NCI-H1417 treated with DMSO at 0.1 percent for 48 hours (cell line): ENCODE results near the gene PRKCA.
"Not testable (repeated sequence)": the region's sequence is repeated elsewhere in the genome, so short reads cannot be mapped to it uniquely, and the experiment has no call there.

ENCODE experiments used
- DNase-seq: peaks from one replicate; lab custom pipeline; 2025; lab: John Stamatoyannopoulos, UW

PRKCA gene

DNA sequence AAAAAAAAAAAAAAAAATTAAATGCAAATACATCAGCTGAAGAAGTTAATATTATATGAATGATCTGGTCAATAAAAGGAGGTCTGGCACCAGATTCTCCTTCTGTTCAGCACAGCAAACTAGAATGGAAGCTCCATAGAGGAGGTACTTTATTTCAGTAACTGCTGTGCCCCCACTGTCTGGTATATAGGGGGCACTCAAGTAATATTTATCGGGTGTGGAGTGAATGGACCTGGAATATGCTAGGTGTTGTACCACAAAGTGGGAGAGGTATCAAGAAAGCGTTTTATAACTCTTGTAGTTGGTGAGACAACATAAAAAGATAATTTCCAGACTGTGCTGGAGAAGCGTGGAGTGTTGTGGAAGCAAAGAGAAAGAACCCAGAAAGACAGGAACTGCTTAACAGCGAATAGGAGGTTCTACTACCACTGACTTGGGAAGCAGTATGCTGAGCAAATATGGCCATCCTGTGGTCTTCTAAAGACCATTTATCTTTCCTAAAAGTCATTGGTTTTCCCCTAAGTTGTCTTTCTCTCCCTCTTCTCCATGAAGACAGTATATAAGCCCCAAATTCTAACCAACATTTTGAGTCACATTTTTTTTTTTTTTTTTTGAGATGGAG lies 12.2 kb upstream of the PRKCA start:
- DNase-seq = no peak

DNA sequence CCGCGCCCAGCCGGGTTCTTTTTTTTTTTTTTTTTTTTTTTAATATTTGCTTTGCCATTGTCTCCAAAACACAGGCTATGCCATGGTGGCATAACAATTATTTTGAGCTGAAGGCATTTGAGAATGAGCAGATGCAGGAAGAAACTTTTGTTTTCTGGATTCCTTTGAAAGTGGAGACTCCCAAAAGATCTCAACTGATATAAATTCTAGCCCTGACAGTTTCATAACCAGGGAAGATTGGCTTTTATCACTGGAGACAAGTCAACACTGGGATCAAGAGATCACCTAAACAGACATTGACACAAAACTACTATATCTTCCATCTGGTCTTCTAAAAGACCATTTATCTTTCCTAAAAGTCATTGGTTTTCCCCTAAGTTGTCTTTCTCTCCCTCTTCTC lies 10.1 kb upstream of the PRKCA start:
- no peak for DNase-seq

DNA sequence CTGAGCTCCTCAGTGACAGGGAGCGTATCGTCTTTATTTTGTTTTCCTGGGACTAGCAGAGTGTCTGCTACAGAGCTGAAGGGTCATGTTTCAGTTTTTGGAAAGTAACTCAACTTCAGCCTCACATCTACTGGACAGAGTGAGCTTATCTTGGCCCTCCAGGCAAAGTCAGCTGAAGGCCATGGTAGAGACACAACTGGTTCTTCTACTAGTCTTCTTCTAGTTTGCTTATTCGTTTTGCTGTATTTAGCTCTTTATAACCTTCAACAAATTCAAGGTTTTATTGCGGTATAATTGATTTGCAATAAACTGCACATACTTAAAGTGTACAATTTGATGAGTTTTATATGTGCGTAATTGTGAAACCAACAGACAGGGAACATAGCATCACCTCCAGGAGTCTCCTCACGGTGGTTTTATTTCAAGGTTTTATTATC lies 6.1 kb upstream of the PRKCA start:
- no peak for DNase-seq

DNA sequence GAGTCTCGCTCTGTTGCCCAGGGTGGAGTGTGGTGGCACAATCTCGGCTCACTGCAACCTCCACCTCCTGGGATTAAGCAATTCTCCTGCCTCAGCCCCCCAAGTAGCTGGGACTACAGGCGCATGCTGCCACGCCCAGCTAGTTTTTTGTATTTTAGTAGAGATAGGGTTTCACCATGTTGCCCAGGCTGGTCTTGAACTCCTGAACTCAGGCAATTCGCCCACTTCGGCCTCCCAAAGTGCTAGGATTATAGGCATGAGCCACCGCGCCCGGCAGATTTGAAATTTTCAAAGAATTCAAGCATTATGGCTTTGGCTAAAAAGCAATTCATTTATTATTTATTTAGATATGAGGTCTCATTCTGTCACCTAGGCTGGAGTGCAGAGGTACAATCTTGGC lies 5.0 kb upstream of the PRKCA start:
- DNase-seq = not testable (repeated sequence)

DNA sequence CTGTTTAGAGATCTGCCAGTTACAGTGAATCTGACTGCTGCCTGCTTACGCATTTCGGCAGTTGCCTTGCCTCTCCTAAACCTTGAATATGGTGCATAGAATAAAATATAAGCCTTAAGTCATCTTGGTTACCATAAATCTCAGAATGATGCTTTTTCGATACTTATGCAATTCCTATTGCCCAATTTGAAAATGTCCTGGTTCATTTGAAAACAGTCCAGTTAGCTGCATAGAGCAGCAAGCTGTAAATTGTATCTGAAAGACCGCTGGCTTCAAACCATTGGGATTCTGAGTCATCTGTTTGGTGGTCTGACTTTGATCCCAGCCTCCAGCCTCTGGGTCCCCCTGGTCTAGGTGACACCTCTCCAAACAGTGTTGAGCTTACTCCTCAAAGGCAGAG lies 2.7 kb upstream of the PRKCA start:
- DNase-seq = no peak

DNA sequence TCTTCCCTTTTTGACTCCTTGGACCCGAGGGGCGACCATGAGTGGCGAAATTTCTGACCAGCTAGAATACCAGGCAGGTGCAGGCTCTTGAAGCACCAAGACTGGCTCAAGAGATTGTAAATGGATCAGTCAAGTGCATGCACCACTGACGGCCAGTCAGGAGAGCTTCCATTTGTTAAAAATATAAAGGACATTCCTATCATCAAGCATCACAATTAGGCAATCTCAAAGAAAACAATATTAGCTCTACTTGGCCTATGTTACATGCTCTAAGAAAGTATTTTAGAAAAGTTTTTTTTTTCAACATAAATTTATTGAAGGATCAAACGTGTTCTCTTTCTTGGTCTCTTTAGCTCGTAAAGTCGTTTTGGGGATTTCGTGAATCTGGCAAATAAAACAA lies 1.5 kb upstream of the PRKCA start:
- DNase-seq = no peak

DNA sequence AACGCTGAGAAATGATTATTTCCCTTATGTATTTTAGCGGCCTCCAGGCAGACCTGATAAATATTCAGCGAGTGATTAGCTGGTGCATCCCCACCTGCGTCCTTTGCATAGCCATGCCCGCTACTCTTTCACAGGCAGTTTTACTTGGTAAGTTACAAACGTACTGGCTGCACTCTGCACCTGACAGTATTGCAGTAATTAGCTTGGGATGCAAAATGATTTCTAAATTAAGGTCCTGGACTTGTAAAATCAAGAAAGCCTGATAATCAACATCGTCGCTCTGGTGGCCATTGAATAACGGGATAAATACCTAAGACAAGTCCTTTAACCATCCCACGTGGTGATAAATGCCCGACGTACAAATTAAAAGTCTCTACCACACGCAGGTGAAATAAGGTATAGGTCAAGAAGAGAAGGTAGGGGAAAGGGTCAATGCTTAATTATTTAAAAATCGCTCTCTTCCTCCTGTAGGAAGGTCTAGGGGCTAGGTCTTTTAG lies 998 bp upstream of the PRKCA start:
- DNase-seq = no peak

DNA sequence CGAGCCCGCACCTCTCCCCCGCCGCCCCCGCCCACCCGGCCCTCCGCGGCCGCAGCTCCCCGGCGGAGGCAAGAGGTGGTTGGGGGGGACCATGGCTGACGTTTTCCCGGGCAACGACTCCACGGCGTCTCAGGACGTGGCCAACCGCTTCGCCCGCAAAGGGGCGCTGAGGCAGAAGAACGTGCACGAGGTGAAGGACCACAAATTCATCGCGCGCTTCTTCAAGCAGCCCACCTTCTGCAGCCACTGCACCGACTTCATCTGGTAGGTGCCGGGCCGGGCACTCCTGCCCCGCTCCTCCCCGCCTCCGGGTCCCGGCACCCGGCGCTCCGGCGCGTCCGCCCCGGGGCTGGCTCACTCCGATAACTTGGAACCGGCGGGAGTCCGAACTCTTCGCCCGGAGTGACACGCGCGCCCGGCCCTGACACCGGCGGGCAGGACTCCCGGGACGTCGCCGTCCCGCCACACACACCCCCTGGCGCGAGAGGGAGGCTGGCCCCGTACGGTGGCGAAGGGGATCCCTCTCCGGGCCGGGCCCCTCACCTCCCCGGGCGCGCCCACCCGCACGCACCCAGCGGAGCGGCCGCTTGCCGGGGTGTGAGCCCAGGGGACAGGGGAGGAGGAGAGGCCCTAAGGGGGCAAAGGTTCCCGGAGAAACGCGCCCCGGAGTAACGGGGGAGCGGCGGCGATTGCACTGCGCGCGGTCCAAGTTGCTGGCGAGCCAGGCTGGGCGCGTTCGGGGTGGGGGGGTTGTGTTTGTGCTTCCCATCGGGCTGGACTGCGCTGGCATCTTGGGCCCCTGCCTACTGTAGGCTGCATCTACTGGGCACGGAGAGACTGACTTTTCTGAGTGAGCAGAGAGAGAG lies 581 bp downstream of the PRKCA start:
- no peak for DNase-seq

DNA sequence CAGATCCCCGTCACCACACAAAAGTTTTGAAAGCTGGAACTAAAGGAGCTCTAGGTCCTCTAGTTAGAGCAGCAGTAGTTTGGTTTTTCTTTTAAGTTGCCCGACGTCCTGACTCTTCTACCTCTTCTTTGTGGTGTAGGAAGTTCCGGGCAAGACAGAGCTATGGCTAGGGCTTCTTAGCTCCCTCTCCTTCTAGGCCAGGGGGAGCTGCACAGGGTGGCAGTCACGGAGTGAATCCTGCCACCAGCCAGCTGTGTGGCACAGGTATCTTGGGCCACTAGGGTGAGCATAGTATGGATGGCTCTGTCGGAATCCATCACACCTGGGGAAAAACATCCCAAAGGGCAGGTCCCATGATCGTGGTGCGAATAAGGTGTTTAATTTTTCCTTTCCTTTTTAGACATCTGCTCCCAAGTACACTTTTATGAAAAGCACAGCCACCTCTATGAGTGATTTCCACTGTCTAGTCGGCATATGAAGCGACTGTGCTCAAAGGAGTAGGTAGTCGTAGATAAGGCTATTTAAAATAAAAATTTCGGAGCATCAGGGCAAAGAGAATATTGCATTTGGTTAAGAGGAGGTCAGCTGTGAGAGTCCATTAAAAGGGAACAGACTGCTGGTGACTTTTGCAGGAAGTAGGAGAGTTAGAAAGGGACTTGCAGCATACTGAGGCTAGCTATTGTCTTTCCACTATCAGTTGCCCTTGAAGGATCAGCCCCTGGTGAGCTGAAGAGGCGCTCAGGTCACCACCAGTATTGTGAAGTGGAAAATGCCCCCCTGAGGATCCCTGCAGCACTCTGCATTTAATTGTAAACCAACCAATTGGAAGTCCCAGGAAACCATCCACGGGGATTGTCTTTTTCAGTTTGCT lies 2.1 kb downstream of the PRKCA start:
- DNase-seq = no peak

DNA sequence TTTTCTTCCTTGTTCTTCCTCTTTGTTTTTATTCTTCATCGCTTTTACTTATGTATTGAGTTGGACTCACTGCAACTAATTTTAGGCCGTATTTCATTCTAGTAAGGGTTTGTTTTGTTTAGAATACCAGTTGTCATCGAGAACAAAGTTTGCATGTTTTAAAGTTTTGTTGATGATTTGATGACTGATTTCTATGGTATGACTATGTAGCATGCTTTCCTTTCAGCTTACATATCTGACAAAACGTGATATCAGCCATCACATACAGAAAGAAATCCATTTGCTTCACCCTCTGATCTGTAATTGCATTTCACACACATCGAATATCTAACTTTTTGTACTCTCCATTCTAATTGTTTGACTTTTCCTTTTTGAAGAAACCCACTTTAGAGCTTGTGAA lies 4.0 kb downstream of the PRKCA start:
- DNase-seq = no peak

DNA sequence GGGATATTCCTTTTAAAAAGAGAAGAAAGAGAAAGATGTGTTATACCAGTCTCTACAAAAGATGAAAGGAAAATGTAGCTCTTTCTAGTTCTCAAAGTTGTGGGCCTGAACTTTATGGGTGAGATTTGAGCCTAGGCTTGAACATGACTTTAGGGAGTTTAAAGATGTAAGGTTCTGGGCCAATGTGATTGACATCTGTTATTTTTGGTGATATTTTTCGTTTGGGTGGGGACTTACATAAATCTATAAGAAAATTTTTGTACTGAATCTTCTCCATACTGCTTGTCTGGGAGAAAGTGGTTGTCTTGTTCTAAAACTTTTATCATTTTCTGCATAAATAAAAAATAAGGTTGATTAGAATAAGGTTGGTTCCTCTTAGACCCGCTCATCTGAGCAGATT lies 4.8 kb downstream of the PRKCA start:
- DNase-seq = no peak

DNA sequence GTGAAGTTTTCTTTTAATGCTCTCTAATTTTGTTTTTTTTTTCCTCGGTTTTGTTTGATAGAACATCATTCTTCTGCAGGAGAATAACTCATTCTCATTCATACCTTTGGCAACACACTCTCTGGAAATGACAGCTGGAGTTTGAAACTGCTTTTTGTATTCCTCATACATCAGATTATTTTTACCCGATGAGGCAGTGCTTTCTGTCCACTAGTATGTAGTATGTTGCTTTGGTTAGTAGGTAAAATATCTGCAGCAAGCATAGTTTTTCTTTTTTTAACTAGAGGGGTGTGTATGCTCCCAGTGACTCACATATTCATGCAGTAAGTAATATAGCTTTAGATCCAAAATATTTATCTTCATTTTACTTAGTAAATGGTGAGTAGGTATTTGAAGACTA lies 6.4 kb downstream of the PRKCA start:
- no peak for DNase-seq

DNA sequence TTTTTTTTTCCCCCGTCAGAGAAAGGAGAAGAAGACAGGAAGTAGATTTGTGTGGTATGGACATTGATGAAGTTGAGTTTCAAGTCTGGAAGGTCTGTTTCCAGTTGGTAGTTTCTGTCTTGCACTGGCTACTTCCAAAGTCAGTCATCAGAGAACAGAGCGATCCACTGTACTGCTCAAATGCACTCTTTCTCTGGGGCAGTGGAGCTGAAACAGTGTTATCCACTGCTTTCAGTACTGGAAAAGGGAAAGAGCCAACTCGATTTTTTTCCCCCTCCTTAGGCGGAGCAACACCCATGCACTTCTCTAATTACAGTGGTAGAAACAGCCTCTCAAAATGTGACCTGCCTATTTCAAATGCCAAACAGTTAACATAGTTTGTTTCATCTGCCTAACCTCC lies 7.4 kb downstream of the PRKCA start:
- no peak for DNase-seq

DNA sequence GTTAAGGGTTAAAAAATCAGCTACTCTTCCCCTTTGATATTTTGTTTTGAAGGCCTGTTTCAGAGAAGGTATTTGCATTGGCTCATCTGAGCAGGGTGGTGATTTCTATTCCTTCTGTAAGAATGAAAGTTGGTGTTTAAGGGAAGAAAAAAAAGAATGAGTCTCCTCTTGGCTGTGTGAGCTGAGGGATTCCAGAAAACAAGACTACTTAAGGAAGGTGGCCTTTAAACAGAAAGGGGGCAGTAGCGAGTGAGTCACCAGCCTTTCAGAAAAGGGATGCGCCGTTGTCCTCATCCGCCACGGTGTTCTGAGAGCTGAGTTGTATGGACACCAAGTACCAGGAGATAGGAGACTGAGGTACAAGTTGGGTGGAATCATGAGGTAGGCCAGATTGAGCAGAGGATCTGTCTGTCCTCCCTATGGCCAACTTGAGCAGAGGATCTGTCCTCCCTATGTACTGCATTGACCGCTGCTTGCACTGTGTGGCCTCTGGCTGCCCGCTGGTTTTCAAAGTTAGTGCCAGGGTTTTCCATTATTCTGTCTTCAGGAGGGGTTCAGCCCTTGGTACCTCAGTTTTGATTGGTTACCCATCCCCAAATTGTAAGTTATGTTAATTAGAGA lies 8.2 kb downstream of the PRKCA start:
- no peak for DNase-seq

DNA sequence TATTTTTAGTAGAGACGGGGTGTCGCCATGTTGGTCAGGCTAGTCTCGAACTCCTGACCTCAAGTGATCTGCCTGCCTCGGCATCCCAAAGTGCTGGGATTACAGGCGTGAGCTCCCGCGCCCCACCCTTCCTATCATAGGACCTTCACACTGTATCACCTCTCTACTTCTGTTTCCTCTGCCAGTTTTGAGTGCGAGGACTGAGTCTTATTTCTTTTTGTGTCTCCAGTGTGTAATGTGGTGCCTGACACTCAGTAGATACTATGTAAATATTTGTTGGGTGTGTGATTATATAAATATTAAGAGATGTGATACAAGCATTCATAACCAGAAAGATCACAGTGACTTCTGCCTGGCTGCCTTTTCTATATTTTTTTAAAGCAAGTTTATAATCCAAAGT lies 10.5 kb downstream of the PRKCA start:
- no peak for DNase-seq

DNA sequence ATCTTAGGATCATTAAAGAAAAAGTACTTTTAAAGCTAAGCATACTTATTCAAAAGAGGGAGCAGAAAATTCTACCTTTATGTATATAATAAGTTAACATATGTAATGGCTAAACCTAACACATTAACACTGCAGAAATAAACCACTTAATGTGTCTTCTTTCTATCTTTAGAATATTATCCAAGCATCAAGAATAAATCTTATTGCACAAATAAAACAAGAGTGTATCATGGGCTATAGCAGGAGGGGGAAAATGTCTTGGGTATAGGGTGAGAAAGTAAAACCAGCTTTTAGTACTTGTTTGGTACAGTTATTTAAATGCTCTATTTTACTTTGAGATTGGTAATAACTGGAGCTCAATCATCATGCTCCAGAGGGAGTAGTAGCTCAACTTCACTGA lies 10.9 kb downstream of the PRKCA start:
- no peak for DNase-seq

DNA sequence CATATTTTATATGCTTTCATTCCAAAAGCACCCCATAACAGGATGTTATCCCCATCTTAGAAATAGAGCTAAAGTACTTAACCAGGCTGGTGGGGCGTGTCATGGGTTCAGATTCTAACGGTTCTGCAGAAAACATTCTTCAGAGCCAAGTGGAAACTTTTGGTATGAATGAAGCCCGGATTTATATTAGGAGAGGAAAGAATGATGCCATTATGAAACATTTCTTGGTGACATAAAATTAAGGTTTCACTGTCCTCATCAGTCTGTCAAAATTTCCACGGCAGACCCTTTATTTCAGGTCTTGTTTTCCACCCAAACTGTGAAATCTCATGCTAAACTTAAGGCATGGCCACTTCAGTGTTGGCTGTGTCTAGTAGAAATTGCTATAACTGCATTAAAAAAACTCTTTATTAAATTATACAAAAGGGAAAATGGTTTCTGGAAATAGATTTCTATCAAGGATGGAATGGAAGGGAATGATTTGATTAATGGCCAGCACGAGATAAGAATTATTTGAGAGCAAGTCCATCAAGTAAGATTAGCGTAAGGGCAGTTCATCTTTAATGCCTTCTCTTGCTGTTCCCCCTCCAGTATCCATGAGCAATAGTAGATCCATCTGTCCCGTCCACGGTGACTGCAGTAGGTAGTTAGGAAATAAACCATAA lies 11.7 kb downstream of the PRKCA start:
- DNase-seq = no peak

DNA sequence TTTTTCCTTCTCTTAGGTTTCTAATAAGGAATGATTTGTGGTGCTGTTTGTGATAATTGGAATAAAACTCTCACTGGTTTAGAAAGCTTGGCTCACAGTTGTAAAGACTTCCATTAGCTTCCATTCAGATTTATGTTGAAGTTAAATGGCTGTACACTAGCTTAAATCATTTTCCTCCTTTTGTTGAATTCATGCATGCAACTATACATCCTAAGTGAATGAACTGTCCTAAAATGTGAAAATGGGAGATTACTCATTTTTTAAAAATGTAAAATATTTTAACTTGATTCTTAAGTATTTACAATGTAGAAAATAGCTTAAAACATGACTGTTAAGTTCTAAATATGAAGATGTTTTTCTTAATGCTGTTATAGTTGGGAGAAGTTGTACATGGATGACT lies 15.2 kb downstream of the PRKCA start:
- no peak for DNase-seq

DNA sequence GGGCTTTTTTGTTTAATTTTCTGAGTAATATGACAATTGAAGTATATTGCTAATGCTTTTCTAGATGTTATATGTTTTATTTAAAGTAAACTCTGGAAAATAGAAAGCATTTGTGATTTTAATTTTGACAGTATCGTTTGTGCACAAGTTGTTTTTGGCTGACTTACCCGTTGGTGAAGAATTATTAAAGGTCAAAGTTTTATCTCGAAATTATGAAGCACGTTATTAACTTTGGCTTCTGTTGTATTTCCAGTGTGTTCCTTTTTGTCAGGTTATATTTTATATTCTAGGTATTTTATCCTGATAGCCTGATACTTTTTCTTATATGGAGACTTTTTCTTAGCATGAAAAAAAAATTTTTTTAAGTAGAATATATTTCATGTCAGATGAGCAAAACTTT lies 16.8 kb downstream of the PRKCA start:
- no peak for DNase-seq

DNA sequence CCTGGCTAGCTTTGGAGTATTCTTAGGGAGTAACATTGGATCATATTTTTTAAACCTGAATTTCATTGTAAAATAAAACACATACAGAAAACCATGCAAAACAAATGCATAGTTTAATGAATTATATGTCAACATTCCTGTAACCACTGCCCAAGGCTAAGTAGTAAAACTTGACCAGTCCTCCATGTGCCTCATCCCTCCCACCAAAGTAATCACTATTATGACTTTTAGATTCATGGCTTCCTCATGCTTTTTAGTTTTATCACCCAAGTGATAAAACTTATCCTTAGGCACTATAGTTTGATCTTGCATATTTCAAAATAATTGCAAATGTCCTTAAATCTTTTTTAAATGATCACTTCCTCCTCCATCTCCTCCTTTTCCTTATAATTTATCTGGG lies 20.4 kb downstream of the PRKCA start:
- no peak for DNase-seq

DNA sequence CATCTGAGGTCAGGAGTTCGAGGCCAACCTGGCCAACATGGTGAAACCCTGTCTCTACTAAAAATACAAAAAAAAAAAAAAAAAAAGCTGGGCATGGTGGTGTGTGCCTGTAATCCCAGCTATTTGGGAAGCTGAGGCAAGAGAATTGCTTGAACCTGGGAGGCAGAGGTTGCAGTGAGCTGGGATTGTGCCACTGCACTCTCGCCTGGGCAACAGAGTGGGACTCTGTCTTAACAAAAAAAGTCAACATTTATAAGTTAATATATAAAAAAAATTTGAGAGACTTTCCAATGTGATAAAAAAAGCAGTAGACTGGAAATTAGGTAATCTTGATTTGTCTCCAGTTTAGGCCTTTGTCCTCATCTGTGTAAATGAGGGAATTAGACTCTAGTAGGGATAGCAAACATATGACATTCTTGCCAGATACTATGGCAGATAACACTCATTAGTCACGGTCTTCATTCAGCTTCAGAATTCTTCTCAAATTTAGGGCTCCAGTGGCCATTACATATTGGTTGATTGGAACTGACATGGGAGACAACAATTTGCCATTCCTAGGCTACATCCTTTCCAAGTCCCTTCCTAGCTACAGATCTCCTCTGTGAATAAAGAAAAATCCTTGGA lies 22.1 kb downstream of the PRKCA start:
- not testable (repeated sequence) for DNase-seq
